Nephron progenitor cell (in vitro differentiated cells): ENCODE measurements around the gene DUS1L.
A peak's percentile ranks its signal among the peaks of the same experiment; 100 is the strongest.

Experiments
- DNase-seq: peaks from one replicate; pipeline ENCODE4 v3.0.0; 2021
- H3K27ac Mint-ChIP-seq: 2 replicates; pipeline ENCODE4 v1.8.0; 2021; ENCODE audit warnings: mild to moderate bottlenecking, moderate library complexity, mixed read lengths
- H3K27me3 Mint-ChIP-seq: 2 replicates; pipeline ENCODE4 v1.8.0; 2021; ENCODE audit warnings: mild to moderate bottlenecking, low read depth, mixed read lengths; ENCODE audit not compliant: poor library complexity
- H3K36me3 Mint-ChIP-seq: 2 replicates; pipeline ENCODE4 v1.8.0; 2021; ENCODE audit warnings: low read depth, mixed read lengths
- H3K4me1 Mint-ChIP-seq: 2 replicates; pipeline ENCODE4 v1.8.0; 2021; ENCODE audit warnings: mixed read lengths
- H3K4me3 Mint-ChIP-seq: 2 replicates; pipeline ENCODE4 v1.8.0; 2021; ENCODE audit warnings: mild to moderate bottlenecking, moderate library complexity, mixed read lengths
- H3K9me3 Mint-ChIP-seq: 2 replicates; pipeline ENCODE4 v1.8.0; 2021; ENCODE audit warnings: mild to moderate bottlenecking, moderate library complexity, mixed read lengths
- CTCF ChIP-seq: fragments of 200-600 bp; sonication (generic); IDR thresholded peaks from 2 replicates; pipeline ENCODE4 v1.5.0; 2021; ENCODE audit warnings: antibody characterized with exemption

Gene DUS1L

GRCh38 chr17:82058855-82059249 is 6.8 kb downstream of the DUS1L start:
- no peaks in the 10 kb centered on the region for H3K9me3 Mint-ChIP-seq
- H3K27me3 Mint-ChIP-seq, result no peaks in the 10 kb centered on the region
- no peaks in the 10 kb centered on the region for H3K4me1 Mint-ChIP-seq
- no peak overlapping the region for H3K4me3 Mint-ChIP-seq
- no peak for DNase-seq
- H3K36me3 Mint-ChIP-seq, result no peaks in the 10 kb centered on the region
- no peak for TF ChIP-seq CTCF
- H3K27ac Mint-ChIP-seq, result peak overlapping the region; percentile 36

- no peak for TF ChIP-seq CTCF
- H3K9me3 Mint-ChIP-seq, result no peaks in the 10 kb centered on the region
- no peak overlapping the region for H3K4me3 Mint-ChIP-seq
- peaks cover 3% of the 10 kb centered on the region for H3K4me1 Mint-ChIP-seq
- no peak for DNase-seq
- H3K36me3 Mint-ChIP-seq, result no peaks in the 10 kb centered on the region
- H3K27me3 Mint-ChIP-seq, result no peaks in the 10 kb centered on the region
- peak overlapping the region; percentile 36 for H3K27ac Mint-ChIP-seq
Observed at GRCh38 chr17:82058230-82058854, 7.3 kb downstream of the DUS1L start.

GRCh38 chr17:82056729-82057621 is 8.6 kb downstream of the DUS1L start:
- H3K36me3 Mint-ChIP-seq, result no peaks in the 10 kb centered on the region
- no peaks in the 10 kb centered on the region for H3K9me3 Mint-ChIP-seq
- no peak overlapping the region for H3K4me3 Mint-ChIP-seq
- peaks cover 12% of the 10 kb centered on the region for H3K4me1 Mint-ChIP-seq
- no peak overlapping the region for H3K27ac Mint-ChIP-seq
- no peak for DNase-seq
- H3K27me3 Mint-ChIP-seq, result no peaks in the 10 kb centered on the region
- TF ChIP-seq CTCF, result no peak

- H3K9me3 Mint-ChIP-seq, result no peaks in the 10 kb centered on the region
- TF ChIP-seq CTCF, result no peak
- no peak overlapping the region for H3K4me3 Mint-ChIP-seq
- H3K4me1 Mint-ChIP-seq, result peaks cover 12% of the 10 kb centered on the region
- H3K27me3 Mint-ChIP-seq, result no peaks in the 10 kb centered on the region
- DNase-seq, result no peak
- no peaks in the 10 kb centered on the region for H3K36me3 Mint-ChIP-seq
- no peak overlapping the region for H3K27ac Mint-ChIP-seq
Observed at GRCh38 chr17:82055965-82056728, 9.5 kb downstream of the DUS1L start.

GRCh38 chr17:82055023-82055964 is 10.3 kb downstream of the DUS1L start:
- Mint-ChIP-seq H3K4me1 (peaks cover 18% of the 10 kb centered on the region), H3K27ac (no peak overlapping the region), H3K4me3 (peak overlapping the region; percentile 25), H3K27me3 (no peaks in the 10 kb centered on the region), H3K36me3 (no peaks in the 10 kb centered on the region), H3K9me3 (no peaks in the 10 kb centered on the region)
- no peak for TF ChIP-seq CTCF
- DNase-seq, result no peak
